Left ventricle myocardium inferior (tissue), 1 donor: ENCODE measurements around the gene C1D. TPM values are rescaled to one million over a fixed set of nuclear protein-coding genes. Genes with fewer than 3 reads are reported as not detected.

Experiments
- DNase-seq: peaks from one replicate; pipeline ENCODE4 v3.0.0-alpha.2; 2020
- H3K27ac ChIP-seq: fragments of 200-600 bp; replicated peaks from 2 replicates; pipeline ENCODE4 v1.8.0; 2021
- H3K27me3 ChIP-seq: fragments of 200-600 bp; 2 replicates; pipeline ENCODE4 v1.8.0; 2021; ENCODE audit warnings: low read depth
- H3K36me3 ChIP-seq: fragments of 200-600 bp; 2 replicates; pipeline ENCODE4 v1.8.0; 2021
- H3K4me1 ChIP-seq: fragments of 200-600 bp; 2 replicates; pipeline ENCODE4 v1.8.0; 2021
- H3K4me3 ChIP-seq: fragments of 200-600 bp; 2 replicates; pipeline ENCODE4 v1.8.0; 2021; ENCODE audit warnings: mild to moderate bottlenecking, moderate library complexity
- H3K9me3 ChIP-seq: fragments of 200-600 bp; replicated peaks from 2 replicates; pipeline ENCODE4 v1.8.0; 2021
- intact Hi-C: fragments of 100-400 bp; cut with micrococcal nuclease; formaldehyde crosslinking; loops from one replicate; pipeline ENCODE4 v1.11.0; 2022
- long read RNA-seq: library from polyadenylated mRNA; unstranded; transcript quantifications from one replicate; pipeline ENCODE4 v2.0.0, GENCODE V29; 2021
- total RNA-seq: library from RNA; stranded (reverse); fragmentation: NEBNext Ultra II Directional; extraction: Animal tissue kit (Norgen Biotek cat#: 25700); gene quantifications from one replicate; pipeline ENCODE4 v1.2.1, GENCODE V29; 2021
- TF ChIP-seq, protein P1 (sequence below): fragments of 200-600 bp; IDR thresholded peaks from 2 replicates; pipeline ENCODE4 v1.8.0; 2021; ENCODE audit warnings: antibody characterized with exemption, mild to moderate bottlenecking, borderline replicate concordance
- donor health status: DM: no; HTN: yes; CAD: no; lungs with severe emphysema.

C1D gene, protein sequence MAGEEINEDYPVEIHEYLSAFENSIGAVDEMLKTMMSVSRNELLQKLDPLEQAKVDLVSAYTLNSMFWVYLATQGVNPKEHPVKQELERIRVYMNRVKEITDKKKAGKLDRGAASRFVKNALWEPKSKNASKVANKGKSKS
- 19.5 TPM for total RNA-seq
- long read RNA-seq, transcript C1D-204 (5 exons, 736 nt), result major isoform, 5 of 24 reads
- long read RNA-seq, partial matches to known transcripts, result 0 of 24 reads
- long read RNA-seq, other reads (novel, unspliced or antisense), result 16 of 24 reads

- no peaks in the 10 kb centered on the region for H3K9me3 ChIP-seq
- TF ChIP-seq, protein P1, sequence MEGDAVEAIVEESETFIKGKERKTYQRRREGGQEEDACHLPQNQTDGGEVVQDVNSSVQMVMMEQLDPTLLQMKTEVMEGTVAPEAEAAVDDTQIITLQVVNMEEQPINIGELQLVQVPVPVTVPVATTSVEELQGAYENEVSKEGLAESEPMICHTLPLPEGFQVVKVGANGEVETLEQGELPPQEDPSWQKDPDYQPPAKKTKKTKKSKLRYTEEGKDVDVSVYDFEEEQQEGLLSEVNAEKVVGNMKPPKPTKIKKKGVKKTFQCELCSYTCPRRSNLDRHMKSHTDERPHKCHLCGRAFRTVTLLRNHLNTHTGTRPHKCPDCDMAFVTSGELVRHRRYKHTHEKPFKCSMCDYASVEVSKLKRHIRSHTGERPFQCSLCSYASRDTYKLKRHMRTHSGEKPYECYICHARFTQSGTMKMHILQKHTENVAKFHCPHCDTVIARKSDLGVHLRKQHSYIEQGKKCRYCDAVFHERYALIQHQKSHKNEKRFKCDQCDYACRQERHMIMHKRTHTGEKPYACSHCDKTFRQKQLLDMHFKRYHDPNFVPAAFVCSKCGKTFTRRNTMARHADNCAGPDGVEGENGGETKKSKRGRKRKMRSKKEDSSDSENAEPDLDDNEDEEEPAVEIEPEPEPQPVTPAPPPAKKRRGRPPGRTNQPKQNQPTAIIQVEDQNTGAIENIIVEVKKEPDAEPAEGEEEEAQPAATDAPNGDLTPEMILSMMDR, result no peak
- H3K4me1 ChIP-seq, result peaks cover 61% of the 10 kb centered on the region
- peak within 1 kb of the TSS; percentile 98 for H3K4me3 ChIP-seq
- no peaks in the 10 kb centered on the region for H3K27me3 ChIP-seq
- no peaks in the 10 kb centered on the region for H3K36me3 ChIP-seq
- intact Hi-C loops, result no loop called here
- DNase-seq, result peak; percentile 96
- H3K27ac ChIP-seq, result peak within 1 kb of the TSS; percentile 90
Measured at GRCh38 chr2:68062680-68063387, at the start of gene C1D. C1D (minus strand) TSS chr2:68063004; CDS start chr2:68047310, 15,694 bp downstream.

- no peak for DNase-seq
- Histone ChIP-seq H3K27me3 (no peaks in the 10 kb centered on the region), H3K4me1 (no peaks in the 10 kb centered on the region), H3K4me3 (no peak overlapping the region), H3K36me3 (no peaks in the 10 kb centered on the region), H3K27ac (no peak overlapping the region), H3K9me3 (peaks cover 12% of the 10 kb centered on the region)
- TF ChIP-seq, protein P1, result no peak
- intact Hi-C loops, result no loop called here
Measured at GRCh38 chr2:68110102-68110501, 47.3 kb upstream of the C1D start.

DNA sequence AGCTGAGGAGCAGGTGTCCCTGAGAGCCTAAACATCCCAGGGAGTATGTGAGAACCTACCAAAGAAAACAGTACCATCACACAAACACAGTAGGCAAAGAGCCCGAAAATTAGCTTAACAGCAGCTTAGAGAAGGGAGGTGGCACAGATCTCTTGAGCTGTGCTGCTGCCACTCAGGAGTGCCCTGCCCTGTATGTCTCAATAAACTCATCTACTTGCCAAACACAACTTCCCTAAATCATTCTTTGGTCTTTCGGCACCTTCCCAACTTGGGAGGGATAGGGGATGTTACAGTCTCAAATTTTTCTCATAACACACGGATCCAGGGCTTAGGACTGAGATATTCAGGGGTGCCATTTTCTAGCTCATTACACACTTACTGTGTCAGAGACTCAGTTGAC lies 45.3 kb upstream of the C1D start:
- Histone ChIP-seq H3K9me3 (peaks cover 12% of the 10 kb centered on the region), H3K36me3 (no peaks in the 10 kb centered on the region), H3K4me1 (no peaks in the 10 kb centered on the region), H3K27me3 (no peaks in the 10 kb centered on the region), H3K4me3 (no peak overlapping the region), H3K27ac (no peak overlapping the region)
- intact Hi-C loops, result no loop called here
- TF ChIP-seq, protein P1, result no peak
- no peak for DNase-seq

- Histone ChIP-seq H3K9me3 (peaks cover 12% of the 10 kb centered on the region), H3K27ac (no peak overlapping the region), H3K27me3 (no peaks in the 10 kb centered on the region), H3K36me3 (no peaks in the 10 kb centered on the region), H3K4me1 (no peaks in the 10 kb centered on the region), H3K4me3 (no peak overlapping the region)
- TF ChIP-seq, protein P1, result no peak
- intact Hi-C loops, result no loop called here
- DNase-seq, result no peak
Measured at GRCh38 chr2:68107475-68107874, 44.7 kb upstream of the C1D start.

- Histone ChIP-seq H3K4me3 (no peak overlapping the region), H3K36me3 (no peaks in the 10 kb centered on the region), H3K27ac (no peak overlapping the region), H3K9me3 (peaks cover 12% of the 10 kb centered on the region), H3K4me1 (no peaks in the 10 kb centered on the region), H3K27me3 (no peaks in the 10 kb centered on the region)
- intact Hi-C loops, result no loop called here
- TF ChIP-seq, protein P1, result no peak
- no peak for DNase-seq
Measured at GRCh38 chr2:68104111-68104835, 41.5 kb upstream of the C1D start.
